Uterus (tissue), 4 donors: Measurements from ENCODE around the gene PHPT1. TPM values are rescaled to one million over a fixed set of nuclear protein-coding genes. Genes with fewer than 3 reads are reported as not detected.

Experiments
- DNase-seq, 2 donors: peaks; one replicate each; pipeline ENCODE4 v3.0.0-alpha.2; 2019 to 2020
- H3K27ac ChIP-seq, 2 donors: fragments of 200-600 bp; sonication (generic); 1 replicate in 1 of 2; 2 replicates in 1 of 2; pipeline ENCODE4 v1.5.1; 2016 to 2018
- H3K27me3 ChIP-seq, 2 donors: fragments of 200-600 bp; sonication (generic); one replicate each; pipeline ENCODE4 v1.5.1; 2018 to 2019; ENCODE audit warnings: control low read depth in 1 of 2
- H3K36me3 ChIP-seq, 2 donors: fragments of 200-600 bp; sonication (generic); one replicate each; pipeline ENCODE4 v1.5.1; 2019; ENCODE audit warnings: control low read depth in 1 of 2
- H3K4me1 ChIP-seq, 2 donors: fragments of 200-600 bp; sonication (generic); one replicate each; pipeline ENCODE4 v1.5.1; 2018 to 2019; ENCODE audit warnings: control low read depth in 1 of 2
- H3K4me3 ChIP-seq, 2 donors: fragments of 200-600 bp; sonication (generic); 1 replicate in 1 of 2; 2 replicates in 1 of 2; pipeline ENCODE4 v1.5.1; 2018 to 2019; ENCODE audit warnings: mild to moderate bottlenecking in 1 of 2
- H3K9me3 ChIP-seq, 2 donors: fragments of 200-600 bp; sonication (generic); one replicate each; pipeline ENCODE4 v1.5.1; 2019; ENCODE audit warnings: control low read depth in 1 of 2
- CTCF ChIP-seq, 4 experiments: fragments of 200-600 bp in 2 of 4; fragments of 450-650 bp in 2 of 4; sonication (generic) in 2 of 4; IDR thresholded peaks; one replicate each; pipeline ENCODE4 v1.5.1; 2016 to 2019; ENCODE audit warnings: antibody characterized with exemption in 4 of 4, mild to moderate bottlenecking in 2 of 4, moderate library complexity in 1 of 4
- POLR2A ChIP-seq, 2 donors: fragments of 450-650 bp; IDR thresholded peaks; one replicate each; pipeline ENCODE4 v1.6.1; 2016; ENCODE audit warnings: antibody characterized with exemption in 2 of 2, mild to moderate bottlenecking in 1 of 2, moderate library complexity in 1 of 2
- intact Hi-C: fragments of 100-400 bp; cut with DNase I; formaldehyde crosslinking; loops from one replicate; pipeline ENCODE4 v1.15.1; 2023; ENCODE audit warnings: low total_unique reads
- total RNA-seq, 4 donors: library from RNA; depleted of rRNA in 3 of 4; stranded (reverse); fragments of >200 nt in 3 of 4; gene quantifications; one replicate each; pipeline versions ENCODE4 v1.1.0 to v1.2.4, GENCODE V29; 2014 to 2023
- donor health status: DM: yes; HTN: yes; CAD: no.

Gene PHPT1
- total RNA-seq, 4 donors from 2014 or later: 12.4 to 55.5 (median 31.4) TPM

GRCh38 chr9:136858844-136859757 is 9.9 kb downstream of the PHPT1 start:
- Histone ChIP-seq H3K4me3 (no peak overlapping the region), H3K9me3 (no peaks in the 10 kb centered on the region), H3K27me3 (no peaks in the 10 kb centered on the region), H3K27ac (no peak overlapping the region), H3K36me3 (no peaks in the 10 kb centered on the region), H3K4me1 (no peaks in the 10 kb centered on the region)
- DNase-seq: peak in 1 of 2 donors; percentile 52
- intact Hi-C loops: no loop called here
- no peak for TF ChIP-seq POLR2A (IDR thresholded peaks at IDR 0.05)
- TF ChIP-seq CTCF (IDR thresholded peaks at IDR 0.05): no peak

- no peak overlapping the region for H3K27ac ChIP-seq
- H3K4me3 ChIP-seq: no peak overlapping the region
- no peaks in the 10 kb centered on the region for H3K27me3 ChIP-seq
- no peaks in the 10 kb centered on the region for H3K36me3 ChIP-seq
- no peak for DNase-seq
- intact Hi-C loops: no loop called here
- no peak for TF ChIP-seq CTCF (IDR thresholded peaks at IDR 0.05)
- TF ChIP-seq POLR2A (IDR thresholded peaks at IDR 0.05): no peak
- peaks cover 0 to 11% of the 10 kb centered on the region in 2 donors for H3K4me1 ChIP-seq
- no peaks in the 10 kb centered on the region for H3K9me3 ChIP-seq
Observed at GRCh38 chr9:136860529-136860928, 11.3 kb downstream of the PHPT1 start.

- Histone ChIP-seq H3K4me1 (peaks cover 0 to 11% of the 10 kb centered on the region in 2 donors), H3K27me3 (no peaks in the 10 kb centered on the region), H3K27ac (no peak overlapping the region), H3K4me3 (no peak overlapping the region), H3K9me3 (no peaks in the 10 kb centered on the region), H3K36me3 (no peaks in the 10 kb centered on the region)
- DNase-seq: no peak
- intact Hi-C loops: no loop called here
- TF ChIP-seq POLR2A (IDR thresholded peaks at IDR 0.05): no peak
- no peak for TF ChIP-seq CTCF (IDR thresholded peaks at IDR 0.05)
Observed at GRCh38 chr9:136860933-136861873, 12.0 kb downstream of the PHPT1 start.

GRCh38 chr9:136861874-136862457 is 12.8 kb downstream of the PHPT1 start:
- no peak for TF ChIP-seq CTCF (IDR thresholded peaks at IDR 0.05)
- no peak for TF ChIP-seq POLR2A (IDR thresholded peaks at IDR 0.05)
- Histone ChIP-seq H3K9me3 (no peaks in the 10 kb centered on the region), H3K4me1 (peaks cover 0 to 11% of the 10 kb centered on the region in 2 donors), H3K27ac (no peak overlapping the region), H3K4me3 (no peak overlapping the region), H3K36me3 (no peaks in the 10 kb centered on the region), H3K27me3 (no peaks in the 10 kb centered on the region)
- DNase-seq: no peak
- intact Hi-C loops: no loop called here
